H1 (cell line): ENCODE measurements around the gene LRRC56. TPM values are rescaled to one million over a fixed set of nuclear protein-coding genes. Genes with fewer than 3 reads are reported as not detected.

ENCODE experiments used
- CHD1 ChIP-seq: IDR thresholded peaks from 2 replicates; pipeline ENCODE4 v1.6.1; 2012; ENCODE audit warnings: low read depth, low read length, improper control_type of control experiment
- EP300 ChIP-seq, 2 experiments: IDR thresholded peaks; 1 replicate in 1 of 2; 2 replicates in 1 of 2; pipeline ENCODE4 v1.6.1; 2011 to 2012; ENCODE audit warnings: low read depth in 2 of 2, low read length in 2 of 2, mild to moderate bottlenecking in 2 of 2, borderline replicate concordance in 1 of 2, inconsistent platforms in 1 of 2, moderate library complexity in 1 of 2
- JUND ChIP-seq: IDR thresholded peaks from 2 replicates; pipeline ENCODE4 v1.6.1; 2011; ENCODE audit warnings: mild to moderate bottlenecking, improper control_type of control experiment, low read length
- polyA plus RNA-seq, 7 experiments: library from polyadenylated mRNA; depleted of rRNA in 3 of 7; stranded (reverse) in 5 of 7; unstranded in 2 of 7; fragments of >200 nt in 5 of 7; fragments of 200-250 nt in 2 of 7; gene quantifications; 1 replicate in 5 of 7; 2 replicates in 1 of 7; 4 replicates in 1 of 7; pipeline versions ENCODE4 v1.2.1 to v1.2.3, GENCODE V29; 2011 to 2013; ENCODE audit warnings: missing spikeins in 2 of 7, mixed read lengths in 2 of 7
- total RNA-seq: library from RNA; stranded (reverse); fragmentation: NEBNext Ultra II Directional; extraction: Animal tissue kit (Norgen Biotek cat#: 25700); gene quantifications from 2 replicates; pipeline ENCODE4 v1.2.1, GENCODE V29; 2021

Gene LRRC56
- total and polyA plus RNA-seq, 2 of the 8 experiments (the other 6 are each of a cell fraction or from before 2014, with no cell fraction given) = 0.94 to 1.9 TPM

DNA sequence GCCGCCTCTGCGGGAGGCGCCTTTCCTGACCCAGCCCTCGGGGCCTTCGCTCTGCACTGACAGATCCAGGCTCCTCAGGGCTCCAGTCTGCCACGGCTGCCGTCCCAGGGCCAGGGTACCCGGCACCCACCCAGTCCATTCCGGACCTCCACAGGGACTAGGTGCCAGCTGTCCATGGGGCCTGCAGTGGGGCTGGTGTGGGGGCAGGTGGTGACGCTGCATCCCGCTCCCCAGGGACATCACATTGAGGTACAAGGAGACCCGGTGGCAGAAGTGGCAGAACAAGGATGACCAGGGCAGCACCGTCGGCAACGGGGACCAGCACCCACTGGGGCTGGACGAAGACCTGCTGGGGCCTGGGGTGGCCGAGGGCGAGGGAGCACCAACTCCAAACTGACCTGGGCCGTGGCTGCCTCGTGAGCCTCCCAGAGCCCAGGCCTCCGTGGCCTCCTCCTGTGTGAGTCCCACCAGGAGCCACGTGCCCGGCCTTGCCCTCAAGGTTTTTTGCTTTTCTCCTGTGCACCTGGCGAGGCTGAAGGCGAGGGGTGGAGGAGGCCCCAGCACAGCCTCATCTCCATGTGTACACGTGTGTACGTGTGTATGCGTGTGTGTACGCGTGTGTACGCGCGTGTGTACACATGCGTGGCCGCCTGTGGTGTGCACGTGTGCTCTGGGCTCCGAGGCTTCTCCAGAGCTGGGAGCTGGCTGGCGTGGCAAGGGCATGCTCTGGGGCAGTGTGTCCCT lies 47.0 kb upstream of the LRRC56 start (continued):
- TF ChIP-seq EP300 (IDR thresholded peaks at IDR 0.05; ENCODE audit: borderline replicate concordance in 1 of 2, low read depth in 2 of 2, low read length in 2 of 2) (no peak), JUND (no peak), CHD1 (no peak)
